ENCODE data around the gene DESI1. TPM values are rescaled to one million over a fixed set of nuclear protein-coding genes. Genes with fewer than 3 reads are reported as not detected.

The DESI1 gene
- total RNA-seq, 1 experiment from 2014 or later: 20.9 TPM

- Histone ChIP-seq H3K9ac (ENCODE audit: low read length) (no peak overlapping the region), H3K4me2 (ENCODE audit: low read length) (no peak overlapping the region), H3F3A (ENCODE audit: low read length, unreplicated experiment) (no peaks in the 10 kb centered on the region), H3K4me1 (ENCODE audit: insufficient read depth, low read length) (no peaks in the 10 kb centered on the region), H2AFZ (ENCODE audit: low read length) (no peak overlapping the region), H3K9me2 (replicated peaks; ENCODE audit: low read length) (no peaks in the 10 kb centered on the region), H3K27me3 (ENCODE audit: low read length) (no peaks in the 10 kb centered on the region), H3K79me2 (ENCODE audit: low read length) (no peaks in the 10 kb centered on the region), H3K36me3 (ENCODE audit: low read depth, low read length) (no peaks in the 10 kb centered on the region), H3K27ac (ENCODE audit: low read length) (no peak overlapping the region), H3K9me3 (ENCODE audit: low read length) (no peaks in the 10 kb centered on the region), H3K4me3 (ENCODE audit: low read length) (no peak overlapping the region), H4K20me1 (ENCODE audit: low read length) (no peaks in the 10 kb centered on the region)
- intact Hi-C loops (cut with micrococcal nuclease): no loop called here
- ChIA-PET POLR2A (ENCODE audit: unreplicated experiment) (no interaction called here), CTCF (no interaction called here)
- TF ChIP-seq EZH2 (IDR thresholded peaks at IDR 0.05; ENCODE audit: low read length, unreplicated experiment) (no peak), CTCF (conservative IDR thresholded peaks at IDR 0.05; ENCODE audit: low read depth, low read length) (no peak), EZH2phosphoT487 (IDR thresholded peaks at IDR 0.05; ENCODE audit: borderline replicate concordance, low read length) (no peak)
- BruUV-seq (replicated peaks): no TSS peak
- DNase-seq (no peak), ATAC-seq (no peak)
Measured at GRCh38 chr22:41571786-41572185, 49.1 kb downstream of the DESI1 start.

- ChIA-PET CTCF (no interaction called here), POLR2A (ENCODE audit: unreplicated experiment) (no interaction called here)
- Histone ChIP-seq H3K36me3 (ENCODE audit: low read depth, low read length) (no peaks in the 10 kb centered on the region), H3F3A (ENCODE audit: low read length, unreplicated experiment) (no peaks in the 10 kb centered on the region), H3K9me2 (replicated peaks; ENCODE audit: low read length) (no peaks in the 10 kb centered on the region), H3K79me2 (ENCODE audit: low read length) (no peaks in the 10 kb centered on the region), H3K4me3 (ENCODE audit: low read length) (no peak overlapping the region), H4K20me1 (ENCODE audit: low read length) (no peaks in the 10 kb centered on the region), H3K4me2 (ENCODE audit: low read length) (no peak overlapping the region), H2AFZ (ENCODE audit: low read length) (no peak overlapping the region), H3K27ac (ENCODE audit: low read length) (no peak overlapping the region), H3K9me3 (ENCODE audit: low read length) (no peaks in the 10 kb centered on the region), H3K27me3 (ENCODE audit: low read length) (no peaks in the 10 kb centered on the region), H3K4me1 (ENCODE audit: insufficient read depth, low read length) (peaks cover 5% of the 10 kb centered on the region; the same call in 1 of the 2 replicates), H3K9ac (ENCODE audit: low read length) (no peak overlapping the region)
- ATAC-seq (no peak), DNase-seq (no peak)
- no TSS peak for BruUV-seq (replicated peaks)
- TF ChIP-seq EZH2 (IDR thresholded peaks at IDR 0.05; ENCODE audit: low read length, unreplicated experiment) (no peak), EZH2phosphoT487 (IDR thresholded peaks at IDR 0.05; ENCODE audit: borderline replicate concordance, low read length) (no peak), CTCF (conservative IDR thresholded peaks at IDR 0.05; ENCODE audit: low read depth, low read length) (no peak)
- intact Hi-C loops (cut with micrococcal nuclease): no loop called here
Measured at GRCh38 chr22:41570221-41570620, 50.6 kb downstream of the DESI1 start.

GRCh38 chr22:41568811-41569210 lies 52.0 kb downstream of the DESI1 start:
- no peaks in the 10 kb centered on the region for H3K27me3 ChIP-seq (ENCODE audit: low read length)
- H3K36me3 ChIP-seq (ENCODE audit: low read depth, low read length): no peaks in the 10 kb centered on the region
- H3K4me1 ChIP-seq (ENCODE audit: insufficient read depth, low read length): peaks cover 15% of the 10 kb centered on the region; the same call in 1 of the 2 replicates
- H3F3A ChIP-seq (ENCODE audit: low read length, unreplicated experiment): no peaks in the 10 kb centered on the region
- no peak for TF ChIP-seq EZH2 (IDR thresholded peaks at IDR 0.05; ENCODE audit: low read length, unreplicated experiment)
- no peak for TF ChIP-seq CTCF (conservative IDR thresholded peaks at IDR 0.05; ENCODE audit: low read depth, low read length)
- H3K9me2 ChIP-seq (replicated peaks; ENCODE audit: low read length): no peaks in the 10 kb centered on the region
- no peak overlapping the region for H3K9ac ChIP-seq (ENCODE audit: low read length)
- intact Hi-C loops (cut with micrococcal nuclease): no loop called here
- no peaks in the 10 kb centered on the region for H3K79me2 ChIP-seq (ENCODE audit: low read length)
- no peak overlapping the region for H3K27ac ChIP-seq (ENCODE audit: low read length)
- no peak overlapping the region for H2AFZ ChIP-seq (ENCODE audit: low read length)
- H3K4me2 ChIP-seq (ENCODE audit: low read length): no peak overlapping the region
- DNase-seq: no peak
- BruUV-seq (replicated peaks): no TSS peak
- H3K4me3 ChIP-seq (ENCODE audit: low read length): no peak overlapping the region
- no peak for ATAC-seq
- ChIA-PET POLR2A (ENCODE audit: unreplicated experiment) (no interaction called here), CTCF (no interaction called here)
- no peaks in the 10 kb centered on the region for H3K9me3 ChIP-seq (ENCODE audit: low read length)
- H4K20me1 ChIP-seq (ENCODE audit: low read length): no peaks in the 10 kb centered on the region
